Osteoblast (primary cell): ENCODE measurements around the gene F13A1. TPM values are rescaled to one million over a fixed set of nuclear protein-coding genes. Genes with fewer than 3 reads are reported as not detected.

Experiments
- DNase-seq: peaks from one replicate; pipeline ENCODE4 v3.0.0; 2011; ENCODE audit warnings: low spot score, mixed read lengths; ENCODE audit not compliant: insufficient read length; ENCODE audit errors: missing footprints
- H2AFZ ChIP-seq: 2 replicates; pipeline ENCODE4 v1.6.0; 2011; ENCODE audit warnings: mild to moderate bottlenecking, low read length
- H3K27ac ChIP-seq: 2 replicates; pipeline ENCODE4 v1.5.1; 2011; ENCODE audit warnings: mild to moderate bottlenecking, low read depth, low read length, moderate library complexity
- H3K27me3 ChIP-seq: 2 replicates; pipeline ENCODE4 v1.6.0; 2012; ENCODE audit warnings: mild to moderate bottlenecking, control low read depth, inconsistent platforms, low read length, moderate library complexity; ENCODE audit not compliant: insufficient read depth
- H3K36me3 ChIP-seq: 2 replicates; pipeline ENCODE4 v1.5.1; 2011; ENCODE audit warnings: mild to moderate bottlenecking, low read length, control low read depth, moderate library complexity; ENCODE audit not compliant: insufficient read depth
- H3K4me1 ChIP-seq: 2 replicates; pipeline ENCODE4 v1.5.1; 2011; ENCODE audit warnings: mild to moderate bottlenecking, low read length, control low read depth, moderate library complexity; ENCODE audit not compliant: insufficient read depth
- H3K4me2 ChIP-seq: 2 replicates; pipeline ENCODE4 v1.6.0; 2011; ENCODE audit warnings: mild to moderate bottlenecking, low read length; ENCODE audit not compliant: insufficient read depth
- H3K4me3 ChIP-seq: fragments of 200-600 bp; sonication (generic); 3 replicates; pipeline ENCODE4 v1.5.1; 2012; ENCODE audit warnings: mild to moderate bottlenecking, low read length, inconsistent platforms; ENCODE audit not compliant: insufficient read depth
- H3K79me2 ChIP-seq: 2 replicates; pipeline ENCODE4 v1.6.0; 2012; ENCODE audit warnings: mild to moderate bottlenecking, low read length, control low read depth, inconsistent platforms; ENCODE audit not compliant: insufficient read depth
- H3K9me3 ChIP-seq: 2 replicates; pipeline ENCODE4 v1.5.1; 2011; ENCODE audit warnings: low read depth, low read length, control low read depth
- H4K20me1 ChIP-seq: 2 replicates; pipeline ENCODE4 v1.6.0; 2012; ENCODE audit warnings: mild to moderate bottlenecking, low read length, control low read depth; ENCODE audit not compliant: insufficient read depth
- CTCF ChIP-seq: IDR thresholded peaks from 2 replicates; pipeline ENCODE4 v1.5.1; 2011; ENCODE audit warnings: mild to moderate bottlenecking, low read depth, low read length, moderate library complexity; ENCODE audit errors: extremely low read depth
- total RNA-seq: library from RNA; depleted of rRNA; stranded (reverse); fragments of >200 nt; gene quantifications from 2 replicates; pipeline ENCODE4 v1.2.3, GENCODE V29; 2012

Gene F13A1
- total RNA-seq, 1 donor: under 0.01 TPM

DNA sequence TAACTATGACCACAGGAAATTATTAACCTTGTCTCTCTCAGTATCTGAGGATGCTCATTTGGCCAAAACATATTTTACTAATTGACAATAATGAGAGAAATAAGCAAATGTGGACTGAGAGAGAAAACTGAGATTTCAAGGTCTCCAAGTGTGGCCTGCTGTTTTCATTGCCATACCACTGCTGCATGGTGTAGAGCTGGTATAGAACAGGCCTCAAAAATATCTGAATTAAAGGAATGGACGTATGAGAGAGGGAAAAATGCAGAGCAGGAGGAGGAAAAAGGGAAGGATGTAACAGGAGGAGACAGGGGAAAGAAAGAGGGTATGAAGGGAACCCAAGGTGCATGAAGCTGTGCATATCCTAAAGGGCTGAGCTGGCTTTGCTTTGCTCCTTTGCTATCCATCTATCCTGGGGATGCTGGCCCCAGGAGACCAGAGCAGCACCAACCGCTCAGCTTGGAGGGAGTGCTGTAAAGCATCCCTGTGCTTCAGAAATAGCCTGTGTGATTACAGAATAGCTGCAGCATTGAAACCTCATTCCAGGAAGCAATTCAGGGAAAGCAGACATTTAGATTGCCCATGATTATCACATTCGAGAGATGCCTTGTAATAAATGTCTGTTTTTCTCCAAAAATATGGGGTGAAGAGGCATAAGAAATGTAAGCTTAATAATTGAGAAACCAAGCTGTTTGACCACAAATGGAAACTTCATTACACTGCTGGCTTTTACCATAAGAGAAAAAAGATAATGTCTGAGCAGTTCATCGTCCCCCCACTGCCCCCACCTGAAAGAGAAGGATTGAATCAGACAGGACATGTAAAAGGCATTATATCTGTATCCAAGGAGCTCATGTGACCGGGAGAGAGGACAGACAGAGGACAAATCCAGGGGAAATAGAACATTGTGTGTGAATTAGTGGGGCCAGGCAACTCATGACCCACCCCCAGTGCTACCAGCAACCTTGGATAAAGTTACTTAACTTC is 80.6 kb downstream of the F13A1 start:
- H4K20me1 ChIP-seq: no peaks in the 10 kb centered on the region
- no peaks in the 10 kb centered on the region for H3K27me3 ChIP-seq
- no peak overlapping the region for H3K4me2 ChIP-seq
- TF ChIP-seq CTCF: no peak
- no peaks in the 10 kb centered on the region for H3K4me1 ChIP-seq
- H3K36me3 ChIP-seq: no peaks in the 10 kb centered on the region
- no peak overlapping the region for H3K4me3 ChIP-seq
- no peaks in the 10 kb centered on the region for H3K9me3 ChIP-seq
- H3K79me2 ChIP-seq: no peaks in the 10 kb centered on the region
- DNase-seq: no peak
- H2AFZ ChIP-seq: no peak overlapping the region
- no peak overlapping the region for H3K27ac ChIP-seq

GRCh38 chr6:6236730-6237469 is 83.6 kb downstream of the F13A1 start:
- Histone ChIP-seq H3K27me3 (no peaks in the 10 kb centered on the region), H3K4me3 (no peak overlapping the region), H3K4me2 (no peak overlapping the region), H4K20me1 (no peaks in the 10 kb centered on the region), H2AFZ (no peak overlapping the region), H3K9me3 (no peaks in the 10 kb centered on the region), H3K4me1 (no peaks in the 10 kb centered on the region), H3K27ac (no peak overlapping the region), H3K79me2 (no peaks in the 10 kb centered on the region), H3K36me3 (no peaks in the 10 kb centered on the region)
- no peak for DNase-seq
- no peak for TF ChIP-seq CTCF

- no peak overlapping the region for H3K4me3 ChIP-seq
- H3K4me1 ChIP-seq: no peaks in the 10 kb centered on the region
- H3K36me3 ChIP-seq: no peaks in the 10 kb centered on the region
- no peak overlapping the region for H3K27ac ChIP-seq
- DNase-seq: no peak
- H4K20me1 ChIP-seq: no peaks in the 10 kb centered on the region
- H3K79me2 ChIP-seq: no peaks in the 10 kb centered on the region
- H3K9me3 ChIP-seq: no peaks in the 10 kb centered on the region
- no peaks in the 10 kb centered on the region for H3K27me3 ChIP-seq
- H2AFZ ChIP-seq: no peak overlapping the region
- TF ChIP-seq CTCF: no peak
- H3K4me2 ChIP-seq: no peak overlapping the region
Observed at GRCh38 chr6:6235786-6236185, 84.7 kb downstream of the F13A1 start.

DNA sequence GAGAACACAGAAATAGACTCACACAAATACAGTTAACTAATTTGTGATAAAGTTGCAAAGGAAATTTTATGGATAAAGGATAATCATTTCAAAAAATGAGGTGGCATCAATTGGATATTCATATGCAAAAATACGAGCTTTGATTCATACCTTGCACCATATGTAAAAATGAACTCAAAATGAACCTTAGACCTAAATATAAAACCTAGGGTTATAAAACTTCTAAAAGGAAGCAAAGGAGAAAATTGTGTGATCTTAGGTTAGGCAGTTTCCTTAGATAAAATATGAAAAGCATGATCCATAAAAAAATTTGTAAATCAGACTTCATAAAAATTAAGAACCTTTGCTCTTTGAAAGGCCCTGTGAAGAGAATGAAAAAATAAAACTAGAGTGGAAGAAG is 85.5 kb downstream of the F13A1 start:
- Histone ChIP-seq H2AFZ (no peak overlapping the region), H3K27ac (no peak overlapping the region), H3K27me3 (no peaks in the 10 kb centered on the region), H3K9me3 (no peaks in the 10 kb centered on the region), H3K4me3 (no peak overlapping the region), H3K4me1 (no peaks in the 10 kb centered on the region), H3K4me2 (no peak overlapping the region), H3K36me3 (no peaks in the 10 kb centered on the region), H3K79me2 (no peaks in the 10 kb centered on the region), H4K20me1 (no peaks in the 10 kb centered on the region)
- TF ChIP-seq CTCF: no peak
- no peak for DNase-seq
